SK-N-MC (cell line): Measurements from ENCODE around the gene RRM2.

Experiments
- EZH2 ChIP-seq: fragments of 200-600 bp; sonication (generic); IDR thresholded peaks from one replicate; pipeline ENCODE4 v1.6.1; 2017; ENCODE audit warnings: antibody characterized with exemption
- POLR2AphosphoS5 ChIP-seq: IDR thresholded peaks from 2 replicates; pipeline ENCODE4 v1.6.1; 2012; ENCODE audit warnings: mild to moderate bottlenecking, low read depth, low read length, borderline replicate concordance

DNA sequence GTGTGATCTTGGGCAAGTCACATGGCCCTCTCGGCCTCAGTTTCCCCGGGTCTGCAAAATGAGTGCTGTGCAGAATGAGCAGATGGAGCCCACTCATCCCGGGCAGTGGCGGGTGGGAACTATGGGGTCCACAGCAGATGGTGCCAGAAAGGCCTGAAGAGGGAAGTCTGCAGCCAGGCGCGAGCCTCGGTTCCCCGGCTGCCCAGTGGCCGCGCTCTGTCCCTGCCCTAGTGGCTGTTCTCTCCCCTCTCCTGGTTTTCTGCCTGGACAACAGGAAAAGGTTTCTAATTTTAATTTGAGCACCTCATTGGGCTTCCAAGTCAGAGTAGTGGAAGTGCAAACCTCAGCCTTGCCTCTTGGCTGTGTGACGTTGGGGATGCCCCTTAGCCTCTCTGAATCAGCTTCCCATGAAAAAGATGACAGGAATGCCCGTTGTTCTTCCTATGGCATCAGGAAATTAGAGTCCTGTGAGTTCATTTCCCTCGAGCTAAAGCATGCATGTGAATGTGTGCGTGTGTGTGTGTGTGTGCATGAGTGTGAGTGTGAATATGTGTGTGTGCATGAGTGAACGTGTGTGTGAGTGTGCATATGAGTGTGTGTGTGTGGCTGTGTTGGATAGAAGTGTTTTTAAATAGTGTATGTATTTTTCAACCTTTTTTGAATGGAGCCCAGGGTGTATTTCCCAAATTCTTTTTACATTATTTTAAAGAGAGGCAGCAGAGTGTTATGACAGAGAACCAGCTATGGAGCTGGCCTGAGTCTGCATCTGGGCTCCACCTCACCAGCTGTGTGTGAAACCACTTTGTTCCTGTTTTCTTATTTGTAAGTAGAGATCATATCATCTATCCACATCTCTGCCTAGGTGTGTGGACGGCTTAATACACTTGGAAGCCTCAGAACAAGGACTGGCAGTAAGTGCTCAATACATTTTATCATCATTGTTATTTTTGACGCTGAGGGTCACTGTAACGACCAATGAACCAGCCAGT, 41.3 kb downstream of the RRM2 start:
- TF ChIP-seq EZH2, result no peak
- no peak for TF ChIP-seq POLR2AphosphoS5
